H1 (cell line): ENCODE measurements around the gene RPUSD4. TPM values are rescaled to one million over a fixed set of nuclear protein-coding genes. Genes with fewer than 3 reads are reported as not detected.

ENCODE experiments used
- ASH2L ChIP-seq: fragments of 200-600, 300-600 bp; sonication (generic); IDR thresholded peaks from one replicate; pipeline ENCODE4 v1.7.1; 2017; ENCODE audit warnings: low read length
- CHD1 ChIP-seq: IDR thresholded peaks from 2 replicates; pipeline ENCODE4 v1.6.1; 2012; ENCODE audit warnings: low read depth, low read length, improper control_type of control experiment
- EP300 ChIP-seq, 2 experiments: IDR thresholded peaks; 1 replicate in 1 of 2; 2 replicates in 1 of 2; pipeline ENCODE4 v1.6.1; 2011 to 2012; ENCODE audit warnings: low read depth in 2 of 2, low read length in 2 of 2, mild to moderate bottlenecking in 2 of 2, borderline replicate concordance in 1 of 2, inconsistent platforms in 1 of 2, moderate library complexity in 1 of 2
- FOSL1 ChIP-seq: IDR thresholded peaks from 2 replicates; pipeline ENCODE4 v1.6.1; 2011; ENCODE audit warnings: mild to moderate bottlenecking, low read depth, low read length, moderate library complexity; ENCODE audit not compliant: insufficient read depth
- GABPA ChIP-seq: IDR thresholded peaks from 2 replicates; pipeline ENCODE4 v1.6.1; 2011; ENCODE audit warnings: mild to moderate bottlenecking, low read length, moderate library complexity, borderline replicate concordance; ENCODE audit not compliant: insufficient read depth
- HDAC6 ChIP-seq: IDR thresholded peaks from one replicate; pipeline ENCODE4 v1.7.1; 2012; ENCODE audit warnings: low read depth, mild to moderate bottlenecking, inconsistent platforms, low read length, moderate library complexity
- JUN ChIP-seq: IDR thresholded peaks from 2 replicates; pipeline ENCODE4 v1.6.1; 2011; ENCODE audit warnings: low read depth, mild to moderate bottlenecking, improper control_type of control experiment, low read length
- RAD21 ChIP-seq, 2 experiments: IDR thresholded peaks in 1 of 2; conservative IDR thresholded peaks in 1 of 2; 2 replicates each; pipeline ENCODE4 v1.6.1; 2011; ENCODE audit warnings: low read depth in 2 of 2, low read length in 2 of 2, improper control_type of control experiment in 1 of 2, inconsistent platforms in 1 of 2, mild to moderate bottlenecking in 1 of 2, moderate library complexity in 1 of 2
- SUZ12 ChIP-seq: fragments of 200-600 bp; sonication (generic); IDR thresholded peaks from 2 replicates; pipeline ENCODE4 v1.6.1; 2012; ENCODE audit warnings: mild to moderate bottlenecking, inconsistent platforms, low read length, moderate library complexity, mixed read lengths
- TAF1 ChIP-seq: IDR thresholded peaks from 2 replicates; pipeline ENCODE4 v1.6.1; 2011; ENCODE audit warnings: mild to moderate bottlenecking, low read depth, low read length
- ZNF274 ChIP-seq: IDR thresholded peaks from 2 replicates; pipeline ENCODE4 v1.7.0; 2012; ENCODE audit warnings: low read length, borderline replicate concordance; ENCODE audit errors: extremely low read depth
- polyA plus RNA-seq, 7 experiments: library from polyadenylated mRNA; depleted of rRNA in 3 of 7; stranded (reverse) in 5 of 7; unstranded in 2 of 7; fragments of >200 nt in 5 of 7; fragments of 200-250 nt in 2 of 7; gene quantifications; 1 replicate in 5 of 7; 2 replicates in 1 of 7; 4 replicates in 1 of 7; pipeline versions ENCODE4 v1.2.1 to v1.2.3, GENCODE V29; 2011 to 2013; ENCODE audit warnings: missing spikeins in 2 of 7, mixed read lengths in 2 of 7
- total RNA-seq: library from RNA; stranded (reverse); fragmentation: NEBNext Ultra II Directional; extraction: Animal tissue kit (Norgen Biotek cat#: 25700); gene quantifications from 2 replicates; pipeline ENCODE4 v1.2.1, GENCODE V29; 2021
- TF ChIP-seq, protein P1 (sequence below): fragments of 300-600 bp; sonication (generic); IDR thresholded peaks from 2 replicates; pipeline ENCODE4 v1.7.1; 2012; ENCODE audit warnings: low read length, moderate library complexity, mild to moderate bottlenecking, inconsistent platforms; ENCODE audit not compliant: insufficient replicate concordance

RPUSD4 gene
- total and polyA plus RNA-seq, 2 of the 8 experiments (the other 6 are each of a cell fraction or from before 2014, with no cell fraction given) = 36.1 to 50.7 TPM

DNA sequence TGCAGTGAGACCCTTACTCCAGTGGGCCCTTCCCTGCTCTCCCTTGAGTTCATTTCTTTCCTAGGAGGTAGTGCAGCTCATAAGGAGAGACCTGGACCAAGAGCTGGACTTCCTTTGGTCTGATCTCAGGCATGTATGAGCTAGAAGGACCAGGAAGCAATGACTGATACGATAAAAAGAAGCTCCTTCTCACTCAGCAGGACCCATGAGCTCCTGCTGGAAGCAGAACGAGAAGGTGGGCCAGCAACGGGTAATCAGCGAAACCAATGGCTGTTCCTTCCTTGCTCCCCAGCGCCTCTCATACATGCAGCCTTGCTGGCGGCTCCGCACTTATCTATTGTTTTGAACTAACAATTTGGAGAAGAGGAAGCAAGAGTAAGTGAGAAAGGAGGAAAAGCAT, 56.8 kb downstream of the RPUSD4 start (continued):
- TF ChIP-seq, protein P1, sequence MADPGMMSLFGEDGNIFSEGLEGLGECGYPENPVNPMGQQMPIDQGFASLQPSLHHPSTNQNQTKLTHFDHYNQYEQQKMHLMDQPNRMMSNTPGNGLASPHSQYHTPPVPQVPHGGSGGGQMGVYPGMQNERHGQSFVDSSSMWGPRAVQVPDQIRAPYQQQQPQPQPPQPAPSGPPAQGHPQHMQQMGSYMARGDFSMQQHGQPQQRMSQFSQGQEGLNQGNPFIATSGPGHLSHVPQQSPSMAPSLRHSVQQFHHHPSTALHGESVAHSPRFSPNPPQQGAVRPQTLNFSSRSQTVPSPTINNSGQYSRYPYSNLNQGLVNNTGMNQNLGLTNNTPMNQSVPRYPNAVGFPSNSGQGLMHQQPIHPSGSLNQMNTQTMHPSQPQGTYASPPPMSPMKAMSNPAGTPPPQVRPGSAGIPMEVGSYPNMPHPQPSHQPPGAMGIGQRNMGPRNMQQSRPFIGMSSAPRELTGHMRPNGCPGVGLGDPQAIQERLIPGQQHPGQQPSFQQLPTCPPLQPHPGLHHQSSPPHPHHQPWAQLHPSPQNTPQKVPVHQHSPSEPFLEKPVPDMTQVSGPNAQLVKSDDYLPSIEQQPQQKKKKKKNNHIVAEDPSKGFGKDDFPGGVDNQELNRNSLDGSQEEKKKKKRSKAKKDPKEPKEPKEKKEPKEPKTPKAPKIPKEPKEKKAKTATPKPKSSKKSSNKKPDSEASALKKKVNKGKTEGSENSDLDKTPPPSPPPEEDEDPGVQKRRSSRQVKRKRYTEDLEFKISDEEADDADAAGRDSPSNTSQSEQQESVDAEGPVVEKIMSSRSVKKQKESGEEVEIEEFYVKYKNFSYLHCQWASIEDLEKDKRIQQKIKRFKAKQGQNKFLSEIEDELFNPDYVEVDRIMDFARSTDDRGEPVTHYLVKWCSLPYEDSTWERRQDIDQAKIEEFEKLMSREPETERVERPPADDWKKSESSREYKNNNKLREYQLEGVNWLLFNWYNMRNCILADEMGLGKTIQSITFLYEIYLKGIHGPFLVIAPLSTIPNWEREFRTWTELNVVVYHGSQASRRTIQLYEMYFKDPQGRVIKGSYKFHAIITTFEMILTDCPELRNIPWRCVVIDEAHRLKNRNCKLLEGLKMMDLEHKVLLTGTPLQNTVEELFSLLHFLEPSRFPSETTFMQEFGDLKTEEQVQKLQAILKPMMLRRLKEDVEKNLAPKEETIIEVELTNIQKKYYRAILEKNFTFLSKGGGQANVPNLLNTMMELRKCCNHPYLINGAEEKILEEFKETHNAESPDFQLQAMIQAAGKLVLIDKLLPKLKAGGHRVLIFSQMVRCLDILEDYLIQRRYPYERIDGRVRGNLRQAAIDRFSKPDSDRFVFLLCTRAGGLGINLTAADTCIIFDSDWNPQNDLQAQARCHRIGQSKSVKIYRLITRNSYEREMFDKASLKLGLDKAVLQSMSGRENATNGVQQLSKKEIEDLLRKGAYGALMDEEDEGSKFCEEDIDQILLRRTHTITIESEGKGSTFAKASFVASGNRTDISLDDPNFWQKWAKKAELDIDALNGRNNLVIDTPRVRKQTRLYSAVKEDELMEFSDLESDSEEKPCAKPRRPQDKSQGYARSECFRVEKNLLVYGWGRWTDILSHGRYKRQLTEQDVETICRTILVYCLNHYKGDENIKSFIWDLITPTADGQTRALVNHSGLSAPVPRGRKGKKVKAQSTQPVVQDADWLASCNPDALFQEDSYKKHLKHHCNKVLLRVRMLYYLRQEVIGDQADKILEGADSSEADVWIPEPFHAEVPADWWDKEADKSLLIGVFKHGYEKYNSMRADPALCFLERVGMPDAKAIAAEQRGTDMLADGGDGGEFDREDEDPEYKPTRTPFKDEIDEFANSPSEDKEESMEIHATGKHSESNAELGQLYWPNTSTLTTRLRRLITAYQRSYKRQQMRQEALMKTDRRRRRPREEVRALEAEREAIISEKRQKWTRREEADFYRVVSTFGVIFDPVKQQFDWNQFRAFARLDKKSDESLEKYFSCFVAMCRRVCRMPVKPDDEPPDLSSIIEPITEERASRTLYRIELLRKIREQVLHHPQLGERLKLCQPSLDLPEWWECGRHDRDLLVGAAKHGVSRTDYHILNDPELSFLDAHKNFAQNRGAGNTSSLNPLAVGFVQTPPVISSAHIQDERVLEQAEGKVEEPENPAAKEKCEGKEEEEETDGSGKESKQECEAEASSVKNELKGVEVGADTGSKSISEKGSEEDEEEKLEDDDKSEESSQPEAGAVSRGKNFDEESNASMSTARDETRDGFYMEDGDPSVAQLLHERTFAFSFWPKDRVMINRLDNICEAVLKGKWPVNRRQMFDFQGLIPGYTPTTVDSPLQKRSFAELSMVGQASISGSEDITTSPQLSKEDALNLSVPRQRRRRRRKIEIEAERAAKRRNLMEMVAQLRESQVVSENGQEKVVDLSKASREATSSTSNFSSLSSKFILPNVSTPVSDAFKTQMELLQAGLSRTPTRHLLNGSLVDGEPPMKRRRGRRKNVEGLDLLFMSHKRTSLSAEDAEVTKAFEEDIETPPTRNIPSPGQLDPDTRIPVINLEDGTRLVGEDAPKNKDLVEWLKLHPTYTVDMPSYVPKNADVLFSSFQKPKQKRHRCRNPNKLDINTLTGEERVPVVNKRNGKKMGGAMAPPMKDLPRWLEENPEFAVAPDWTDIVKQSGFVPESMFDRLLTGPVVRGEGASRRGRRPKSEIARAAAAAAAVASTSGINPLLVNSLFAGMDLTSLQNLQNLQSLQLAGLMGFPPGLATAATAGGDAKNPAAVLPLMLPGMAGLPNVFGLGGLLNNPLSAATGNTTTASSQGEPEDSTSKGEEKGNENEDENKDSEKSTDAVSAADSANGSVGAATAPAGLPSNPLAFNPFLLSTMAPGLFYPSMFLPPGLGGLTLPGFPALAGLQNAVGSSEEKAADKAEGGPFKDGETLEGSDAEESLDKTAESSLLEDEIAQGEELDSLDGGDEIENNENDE = no peak
- TF ChIP-seq GABPA (no peak), SUZ12 (no peak), HDAC6 (no peak), JUN (no peak), EP300 (IDR thresholded peaks at IDR 0.05; ENCODE audit: borderline replicate concordance in 1 of 2, low read depth in 2 of 2, low read length in 2 of 2) (no peak), ASH2L (no peak), ZNF274 (no peak), RAD21 (IDR thresholded peaks at IDR 0.05 in 1 of 2, conservative IDR thresholded peaks at IDR 0.05 in 1 of 2; ENCODE audit: low read depth in 2 of 2, low read length in 2 of 2) (no peak), CHD1 (no peak), TAF1 (no peak), FOSL1 (no peak)
